K562 (cell line): Measurements from ENCODE around the gene LCE3A. TPM values are rescaled to one million over a fixed set of nuclear protein-coding genes. Genes with fewer than 3 reads are reported as not detected.

ENCODE experiments used
- ATAC-seq: fragments of 200-7000 bp; cut with Tn5 transposase; 3 replicates; pipeline ENCODE4 v1.9.1; 2020; ENCODE audit warnings: moderate library complexity
- BruUV-seq: library from RNA; stranded (reverse); fragments of 400-500 nt; replicated peaks from 2 replicates; lab custom pipeline; 2021; lab: Mats Ljungman, UMichigan
- CTCF ChIA-PET: fragments of 300-600 bp; formaldehyde crosslinking; extraction: SDS; loops from one replicate; lab custom pipeline; 2021; ENCODE audit warnings: low intra/inter-chr PET ratio; lab: Yijun Ruan, JAX
- POLR2A ChIA-PET: fragments of 300-600, 350-650 bp; sonication (Branson Sonifier 250); formaldehyde crosslinking; extraction: SDS; loops from one replicate; lab custom pipeline; 2021; ENCODE audit warnings: antibody characterized with exemption, inconsistent platforms; lab: Yijun Ruan, JAX
- DNase-seq, 4 experiments: peaks; one replicate each; pipeline versions ENCODE4 v3.0.0 to v3.0.0-alpha.2; 2011 to 2018; ENCODE audit warnings: low spot score in 3 of 4, mixed read lengths in 3 of 4; ENCODE audit errors: extremely low read depth in 1 of 4
- FAIRE-seq: peaks from 2 replicates; lab custom pipeline; 2011; peaks lifted over from hg19 to GRCh38; lab: Jason Lieb, UNC
- H2AFZ ChIP-seq: 2 replicates; pipeline ENCODE4 v1.6.0; 2011; ENCODE audit warnings: low read depth, low read length, control low read depth, inconsistent platforms
- H3K27ac ChIP-seq: fragments of 200-600 bp; 3 replicates; pipeline ENCODE4 v1.8.0; 2011; ENCODE audit warnings: low read depth, mild to moderate bottlenecking, control low read depth, inconsistent platforms, low read length, moderate library complexity, mixed read lengths; ENCODE audit errors: extremely low read depth
- H3K27me3 ChIP-seq, 2 experiments: fragments of 300-600 bp in 1 of 2; 2 replicates in 1 of 2; 3 replicates in 1 of 2; pipeline versions ENCODE4 v1.6.0 to v1.8.0; 2011; ENCODE audit warnings: inconsistent platforms in 2 of 2, low read length in 2 of 2, mild to moderate bottlenecking in 1 of 2, mixed read lengths in 1 of 2, moderate library complexity in 1 of 2; ENCODE audit not compliant: control insufficient read depth in 2 of 2, insufficient read depth in 2 of 2
- H3K36me3 ChIP-seq: fragments of 300-600 bp; 3 replicates; pipeline ENCODE4 v1.8.0; 2011; ENCODE audit warnings: mild to moderate bottlenecking, low read length, inconsistent platforms; ENCODE audit not compliant: control insufficient read depth, insufficient read depth
- H3K4me1 ChIP-seq, 2 experiments: fragments of 200-600 bp in 1 of 2; replicated peaks in 1 of 2; 2 replicates in 1 of 2; 3 replicates in 1 of 2; pipeline versions ENCODE4 v1.5.1 to v1.8.0; 2011; ENCODE audit warnings: inconsistent platforms in 2 of 2, low read length in 2 of 2, mild to moderate bottlenecking in 1 of 2, mixed read lengths in 1 of 2, moderate library complexity in 1 of 2; ENCODE audit not compliant: control insufficient read depth in 2 of 2, insufficient read depth in 2 of 2
- H3K4me2 ChIP-seq: 2 replicates; pipeline ENCODE4 v1.6.1; 2011; ENCODE audit warnings: low read length, control low read depth, inconsistent platforms, mixed read lengths; ENCODE audit not compliant: insufficient read depth
- H3K4me3 ChIP-seq: fragments of 200-600 bp; sonication (generic), shearing (Covaris generic); 2 replicates; pipeline ENCODE4 v1.5.1; 2016; ENCODE audit warnings: control low read depth, inconsistent platforms
- H3K79me2 ChIP-seq: fragments of 200-600 bp; 3 replicates; pipeline ENCODE4 v1.8.0; 2011; ENCODE audit warnings: low read length, inconsistent platforms; ENCODE audit not compliant: control insufficient read depth, insufficient read depth
- H3K9ac ChIP-seq, 2 experiments: 2 replicates each; pipeline versions ENCODE4 v1.6.0 to v1.6.1; 2011; ENCODE audit warnings: low read depth in 2 of 2, low read length in 2 of 2, control low read depth in 1 of 2, inconsistent platforms in 1 of 2, mild to moderate bottlenecking in 1 of 2, mixed read lengths in 1 of 2; ENCODE audit not compliant: insufficient read depth in 1 of 2
- H3K9me1 ChIP-seq: one replicate; pipeline ENCODE4 v1.6.0; 2011; ENCODE audit warnings: inconsistent platforms, mild to moderate bottlenecking, low read length, moderate library complexity; ENCODE audit not compliant: control insufficient read depth, insufficient read depth
- H3K9me3 ChIP-seq: replicated peaks from 2 replicates; pipeline ENCODE4 v1.5.1; 2011; ENCODE audit warnings: low read depth, low read length, inconsistent platforms; ENCODE audit not compliant: control insufficient read depth, insufficient read depth
- H4K20me1 ChIP-seq: replicated peaks from 2 replicates; pipeline ENCODE4 v1.6.1; 2011; ENCODE audit warnings: low read length, inconsistent platforms, mixed read lengths; ENCODE audit not compliant: control insufficient read depth, insufficient read depth
- CTCF ChIP-seq, 3 experiments: IDR thresholded peaks in 2 of 3; conservative IDR thresholded peaks in 1 of 3; 2 replicates each; pipeline ENCODE4 v1.5.1; 2011 to 2012; ENCODE audit warnings: low read length in 3 of 3, mild to moderate bottlenecking in 3 of 3, control low read depth in 2 of 3, improper control_type of control experiment in 1 of 3, inconsistent platforms in 1 of 3, low read depth in 1 of 3, mixed read lengths in 1 of 3, moderate library complexity in 1 of 3; ENCODE audit not compliant: insufficient read depth in 2 of 3
- DPF2 ChIP-seq: fragments of 450-650 bp; IDR thresholded peaks from 2 replicates; pipeline ENCODE4 v1.6.1; 2016
- HSF4 ChIP-seq: fragments of 250-450 bp; sonication (Bioruptor Pico); IDR thresholded peaks from 2 replicates; pipeline ENCODE4 v2.1.2; 2022; ENCODE audit warnings: mild to moderate bottlenecking, moderate library complexity, borderline replicate concordance
- MAFG ChIP-seq: fragments of 450-650 bp; conservative IDR thresholded peaks from 2 replicates; pipeline ENCODE4 v1.6.1; 2016; ENCODE audit warnings: missing genetic modification characterization, missing compliant biosample characterization
- MAFK ChIP-seq: IDR thresholded peaks from 2 replicates; pipeline ENCODE4 v1.6.1; 2011; ENCODE audit warnings: low read length, improper control_type of control experiment
- NFE2 ChIP-seq: IDR thresholded peaks from 2 replicates; pipeline ENCODE4 v1.6.1; 2014; ENCODE audit warnings: antibody characterized with exemption, low read depth
- POLR2A ChIP-seq: fragments of 450-650 bp; conservative IDR thresholded peaks from 2 replicates; pipeline ENCODE4 v1.6.1; 2016
- XRCC5 ChIP-seq: fragments of 200-400 bp; formaldehyde crosslinking; IDR thresholded peaks from 2 replicates; pipeline ENCODE4 v1.6.1; 2017; ENCODE audit warnings: low read depth, mild to moderate bottlenecking, low read length
- ZNF311 ChIP-seq: fragments of 250-450 bp; sonication (Bioruptor Pico); IDR thresholded peaks from 2 replicates; pipeline ENCODE4 v1.4.0; 2020; ENCODE audit warnings: mild to moderate bottlenecking, moderate library complexity
- WGBS: fragments of 100-300 bp; shearing (Covaris generic); methylation state at CpG from one replicate; pipeline ENCODE4 v1.1.6; 2016; ENCODE audit warnings: low coverage, mixed read lengths; ENCODE audit not compliant: insufficient coverage; ENCODE audit errors: missing lambda C conversion rate; 5-methylcytosine and 5-hydroxymethylcytosine counted together
- in situ Hi-C: fragments of 300-500 bp; cut with MboI; formaldehyde crosslinking; loops from 4 replicates; pipeline ENCODE4 v1.15.0; 2018; ENCODE audit warnings: inconsistent platforms, mixed read lengths
- intact Hi-C: fragments of 100-400 bp; cut with micrococcal nuclease; formaldehyde crosslinking; loops from 2 replicates; pipeline ENCODE4 v1.14.2; 2022
- polyA plus RNA-seq, 8 experiments: library from polyadenylated mRNA; depleted of rRNA in 4 of 8; stranded (reverse) in 5 of 8; unstranded in 3 of 8; fragments of >200 nt; fragmentation: Nextera tagmentation in 2 of 8; fragmentation: Illumina TruSeq in 1 of 8; extraction: Ambion mirVana in 2 of 8; extraction: Trizol in 1 of 8; gene quantifications; 2 replicates each; pipeline versions ENCODE4 v1.2.1 to v1.2.3, GENCODE V29; 2011 to 2014; ENCODE audit warnings: inconsistent platforms in 1 of 8, missing spikeins in 1 of 8
- total RNA-seq, 7 experiments: library from RNA; depleted of rRNA in 6 of 7; stranded (reverse); fragments of >200 nt in 6 of 7; fragmentation: Illumina TruSeq in 2 of 7; extraction: Trizol in 2 of 7; gene quantifications; 2 replicates each; pipeline versions ENCODE4 v1.2.1 to v1.2.3, GENCODE V29; 2011 to 2021; ENCODE audit warnings: low replicate concordance in 1 of 7

Gene LCE3A
- total and polyA plus RNA-seq, 9 of the 15 experiments (the other 6 are each of a cell fraction or from before 2014, with no cell fraction given) = not detected

- POLR2A ChIA-PET = no interaction called here
- H3K27ac ChIP-seq = no peak overlapping the region
- 0% methylated on average over 1 of the region's 1 CpG for WGBS
- ATAC-seq = no peak
- in situ Hi-C loops = no loop called here
- no peaks in the 10 kb centered on the region for H3K9me1 ChIP-seq
- intact Hi-C loops = no loop called here
- H3K9ac ChIP-seq = no peak overlapping the region
- TF ChIP-seq CTCF (IDR thresholded peaks at IDR 0.05 in 2 of 3, conservative IDR thresholded peaks at IDR 0.05 in 1 of 3; ENCODE audit: insufficient read depth in 2 of 3, low read depth in 1 of 3, low read length in 3 of 3) (0 out of 6 replicates have a peak, but pooled peaks of 1 of the 3 experiments have one; percentile 4), XRCC5 (no peak)
- H3K36me3 ChIP-seq = no peaks in the 10 kb centered on the region
- no peaks in the 10 kb centered on the region for H3K9me3 ChIP-seq
- no peak for DNase-seq
- no peaks in the 10 kb centered on the region for H3K27me3 ChIP-seq
- no peak for FAIRE-seq
- H3K4me3 ChIP-seq = no peak overlapping the region
- CTCF ChIA-PET = no interaction called here
- H3K79me2 ChIP-seq = no peaks in the 10 kb centered on the region
- no peaks in the 10 kb centered on the region for H4K20me1 ChIP-seq
- no peak overlapping the region for H2AFZ ChIP-seq
- H3K4me2 ChIP-seq = no peak overlapping the region
- BruUV-seq = no TSS peak
- no peaks in the 10 kb centered on the region for H3K4me1 ChIP-seq
These were observed 37.3 kb downstream of the LCE3A start for GRCh38 chr1:152585586-152585985.

GRCh38 chr1:152582647-152583046 lies 40.3 kb downstream of the LCE3A start:
- FAIRE-seq (no peak), DNase-seq (no peak), ATAC-seq (no peak)
- Histone ChIP-seq H2AFZ (no peak overlapping the region), H3K9ac (no peak overlapping the region), H3K36me3 (no peaks in the 10 kb centered on the region), H3K27me3 (no peaks in the 10 kb centered on the region), H3K4me3 (no peak overlapping the region), H3K4me2 (no peak overlapping the region), H3K79me2 (no peaks in the 10 kb centered on the region), H3K27ac (no peak overlapping the region), H4K20me1 (no peaks in the 10 kb centered on the region), H3K9me3 (no peaks in the 10 kb centered on the region), H3K4me1 (no peaks in the 10 kb centered on the region), H3K9me1 (no peaks in the 10 kb centered on the region)
- intact Hi-C loops (no loop called here), in situ Hi-C loops (no loop called here)
- ChIA-PET POLR2A (interaction anchor here (0.6 kb wide), 1 partner anchor 53 kb away, joined by 3 read pairs; no protein-coding TSS in a partner anchor), CTCF (no interaction called here)
- no TSS peak for BruUV-seq
- 0% methylated on average over 1 of the region's 1 CpG for WGBS
- no peak for TF ChIP-seq DPF2
- TF ChIP-seq MAFK = peak; percentile 38; the same call in 1 of the 2 replicates
- TF ChIP-seq ZNF311 (CRISPR knock-in tag) = no peak
- peak; percentile 50; the same call in 1 of the 2 replicates for TF ChIP-seq NFE2
- TF ChIP-seq POLR2A = no peak
- TF ChIP-seq MAFG (tag) = peak; percentile 36
- no peak for TF ChIP-seq HSF4 (CRISPR knock-in tag)
